IMR-90 (cell line): Measurements from ENCODE around the gene HADHB. TPM values are rescaled to one million over a fixed set of nuclear protein-coding genes. Genes with fewer than 3 reads are reported as not detected.

Experiments used
- ATAC-seq: fragments of 200-7000 bp; cut with Tn5 transposase; 2 replicates; pipeline ENCODE4 v1.9.1; 2020; ENCODE audit warnings: low read depth, mild to moderate bottlenecking, moderate library complexity
- BruUV-seq: library from RNA; stranded (reverse); fragments of 400-500 nt; replicated peaks from 2 replicates; lab custom pipeline; 2021; lab: Mats Ljungman, UMichigan
- CTCF ChIA-PET: fragments of 300-600 bp; formaldehyde crosslinking; extraction: SDS; loops from one replicate; lab custom pipeline; 2021; ENCODE audit warnings: antibody characterized with exemption; lab: Yijun Ruan, JAX
- POLR2A ChIA-PET: fragments of 300-600 bp; sonication (Branson Sonifier 250); formaldehyde crosslinking; loops from one replicate; lab custom pipeline; 2022; ENCODE audit warnings: antibody characterized with exemption; ENCODE audit not compliant: unreplicated experiment; lab: Charles Lee
- DNase-seq: peaks from one replicate; pipeline ENCODE4 v3.0.0; 2013
- H2AFZ ChIP-seq: replicated peaks from 2 replicates; pipeline ENCODE3; 2013; ENCODE audit warnings: low read length, mild to moderate bottlenecking; ENCODE audit not compliant: poor library complexity
- H2AK5ac ChIP-seq: 2 replicates; pipeline ENCODE4 v1.6.1; 2013; ENCODE audit warnings: low read depth, low read length, inconsistent platforms
- H2AK9ac ChIP-seq: replicated peaks from 2 replicates; pipeline ENCODE3; 2013; ENCODE audit warnings: mild to moderate bottlenecking, low read depth, low read length, moderate library complexity; ENCODE audit not compliant: poor library complexity
- H2BK120ac ChIP-seq: 2 replicates; pipeline ENCODE4 v1.6.1; 2013; ENCODE audit warnings: low read depth, low read length, inconsistent platforms
- H2BK15ac ChIP-seq: 3 replicates; pipeline ENCODE4 v1.6.1; 2013; ENCODE audit warnings: low read depth, low read length, inconsistent platforms
- H2BK20ac ChIP-seq: 2 replicates; pipeline ENCODE4 v1.6.1; 2013; ENCODE audit warnings: low read depth, mild to moderate bottlenecking, inconsistent platforms, low read length, moderate library complexity
- H2BK5ac ChIP-seq: 2 replicates; pipeline ENCODE4 v1.6.1; 2013; ENCODE audit warnings: mild to moderate bottlenecking, low read depth, low read length, inconsistent platforms; ENCODE audit not compliant: poor library complexity, severe bottlenecking
- H3K14ac ChIP-seq: replicated peaks from 2 replicates; pipeline ENCODE4 v1.6.1; 2013; ENCODE audit warnings: low read depth, low read length, inconsistent platforms
- H3K18ac ChIP-seq: 2 replicates; pipeline ENCODE4 v1.6.1; 2013; ENCODE audit warnings: low read depth, low read length, control low read depth
- H3K23ac ChIP-seq: 2 replicates; pipeline ENCODE4 v1.6.1; 2013; ENCODE audit warnings: low read depth, low read length, inconsistent platforms
- H3K27ac ChIP-seq: 2 replicates; pipeline ENCODE4 v1.5.1; 2013; ENCODE audit warnings: mild to moderate bottlenecking, control low read depth, low read length; ENCODE audit not compliant: insufficient read depth
- H3K27me3 ChIP-seq: 2 replicates; pipeline ENCODE4 v1.6.1; 2013; ENCODE audit warnings: low read length; ENCODE audit not compliant: control insufficient read depth, insufficient read depth
- H3K36me3 ChIP-seq: 2 replicates; pipeline ENCODE4 v1.6.1; 2013; ENCODE audit warnings: low read length, mixed read lengths; ENCODE audit not compliant: control insufficient read depth, insufficient read depth
- H3K4ac ChIP-seq: 2 replicates; pipeline ENCODE4 v1.6.1; 2013; ENCODE audit warnings: low read depth, low read length, inconsistent platforms
- H3K4me1 ChIP-seq: 2 replicates; pipeline ENCODE4 v1.6.1; 2013; ENCODE audit warnings: low read length, mixed read lengths; ENCODE audit not compliant: control insufficient read depth, insufficient read depth
- H3K4me2 ChIP-seq: 2 replicates; pipeline ENCODE4 v1.6.1; 2013; ENCODE audit warnings: low read depth, mild to moderate bottlenecking, control low read depth, low read length, moderate library complexity
- H3K4me3 ChIP-seq: 2 replicates; pipeline ENCODE4 v1.5.1; 2013; ENCODE audit warnings: low read depth, mild to moderate bottlenecking, control low read depth, low read length, moderate library complexity; ENCODE audit not compliant: insufficient read depth
- H3K56ac ChIP-seq: 2 replicates; pipeline ENCODE4 v1.6.1; 2013; ENCODE audit warnings: low read length, inconsistent platforms; ENCODE audit not compliant: insufficient read depth; ENCODE audit errors: extremely low read depth
- H3K79me1 ChIP-seq, 2 experiments: 2 replicates each; pipeline ENCODE4 v1.6.1; 2013; ENCODE audit warnings: low read length in 2 of 2, inconsistent platforms in 1 of 2, low read depth in 1 of 2
- H3K9ac ChIP-seq: 2 replicates; pipeline ENCODE4 v1.6.1; 2013; ENCODE audit warnings: low read depth, low read length, control low read depth
- H3K9me1 ChIP-seq: 2 replicates; pipeline ENCODE4 v1.6.1; 2013; ENCODE audit warnings: low read length, inconsistent platforms; ENCODE audit not compliant: insufficient read depth
- H3K9me3 ChIP-seq: 2 replicates; pipeline ENCODE4 v1.6.1; 2013; ENCODE audit warnings: low read length; ENCODE audit not compliant: control insufficient read depth, insufficient read depth
- H4K20me1 ChIP-seq: 2 replicates; pipeline ENCODE4 v1.6.1; 2013; ENCODE audit warnings: low read length, inconsistent platforms; ENCODE audit not compliant: insufficient read depth
- H4K5ac ChIP-seq: 2 replicates; pipeline ENCODE4 v1.6.1; 2013; ENCODE audit warnings: mild to moderate bottlenecking, low read depth, low read length, control low read depth
- H4K8ac ChIP-seq, 2 experiments: 2 replicates each; pipeline ENCODE4 v1.6.1; 2013; ENCODE audit warnings: low read depth in 2 of 2, low read length in 2 of 2, control low read depth in 1 of 2, inconsistent platforms in 1 of 2
- H4K91ac ChIP-seq: 2 replicates; pipeline ENCODE4 v1.6.1; 2013; ENCODE audit warnings: low read depth, low read length, inconsistent platforms; ENCODE audit not compliant: insufficient read depth
- FOS ChIP-seq: fragments of 150-350 bp; IDR thresholded peaks from 2 replicates; pipeline ENCODE4 v1.6.1; 2016; ENCODE audit warnings: low read depth, low read length
- MAFK ChIP-seq: IDR thresholded peaks from 2 replicates; pipeline ENCODE4 v1.6.1; 2012; ENCODE audit warnings: low read depth, low read length, improper control_type of control experiment
- NFE2L2 ChIP-seq: fragments of 150-350 bp; IDR thresholded peaks from 2 replicates; pipeline ENCODE4 v1.6.1; 2016; ENCODE audit warnings: low read depth, mild to moderate bottlenecking, low read length
- RAD21 ChIP-seq: IDR thresholded peaks from 2 replicates; pipeline ENCODE4 v1.6.1; 2012; ENCODE audit warnings: low read length, improper control_type of control experiment
- RCOR1 ChIP-seq: IDR thresholded peaks from 2 replicates; pipeline ENCODE4 v1.6.1; 2012; ENCODE audit warnings: mild to moderate bottlenecking, low read length, improper control_type of control experiment; ENCODE audit not compliant: insufficient replicate concordance
- WGBS, 2 experiments: methylation state at CpG; one replicate each; pipeline versions ENCODE4 v1.1.5 to v1.1.7; 2013; ENCODE audit warnings: missing lambda C conversion rate in 2 of 2; ENCODE audit not compliant: insufficient read length in 1 of 2; ENCODE audit errors: extremely low coverage in 2 of 2; 5-methylcytosine and 5-hydroxymethylcytosine counted together
- dilution Hi-C: fragments of 300-500 bp; cut with HindIII; formaldehyde crosslinking; loops from one replicate; pipeline ENCODE4 v1.14.3; 2018; ENCODE audit warnings: low sequenced_read_pairs; ENCODE audit not compliant: unreplicated experiment
- in situ Hi-C: fragments of 300-500 bp; cut with MboI; formaldehyde crosslinking; loops from 3 replicates; pipeline ENCODE4 v1.14.3; 2019; ENCODE audit warnings: low sequenced_read_pairs, inconsistent platforms, mixed read lengths
- intact Hi-C: fragments of 100-400 bp; cut with micrococcal nuclease; formaldehyde crosslinking; loops from 2 replicates; pipeline ENCODE4 v1.10.0; 2022
- polyA plus RNA-seq, 3 experiments: library from polyadenylated mRNA; depleted of rRNA; stranded (reverse); fragments of >200 nt; gene quantifications; 2 replicates each; pipeline ENCODE4 v1.2.3, GENCODE V29; 2012; ENCODE audit warnings: low replicate concordance in 1 of 3
- total RNA-seq: library from RNA; depleted of rRNA; stranded (reverse); fragments of >200 nt; gene quantifications from 2 replicates; pipeline ENCODE4 v1.2.3, GENCODE V29; 2012
- TF ChIP-seq, protein P1 (sequence below): fragments of 150-350 bp; IDR thresholded peaks from 2 replicates; pipeline ENCODE4 v1.6.1; 2016; ENCODE audit warnings: low read depth, mild to moderate bottlenecking, low read length, moderate library complexity, borderline replicate concordance

The HADHB gene
- total and polyA plus RNA-seq, 2 of the 4 experiments (the other 2 are of a cell fraction): 67.9 to 79.8 TPM

DNA sequence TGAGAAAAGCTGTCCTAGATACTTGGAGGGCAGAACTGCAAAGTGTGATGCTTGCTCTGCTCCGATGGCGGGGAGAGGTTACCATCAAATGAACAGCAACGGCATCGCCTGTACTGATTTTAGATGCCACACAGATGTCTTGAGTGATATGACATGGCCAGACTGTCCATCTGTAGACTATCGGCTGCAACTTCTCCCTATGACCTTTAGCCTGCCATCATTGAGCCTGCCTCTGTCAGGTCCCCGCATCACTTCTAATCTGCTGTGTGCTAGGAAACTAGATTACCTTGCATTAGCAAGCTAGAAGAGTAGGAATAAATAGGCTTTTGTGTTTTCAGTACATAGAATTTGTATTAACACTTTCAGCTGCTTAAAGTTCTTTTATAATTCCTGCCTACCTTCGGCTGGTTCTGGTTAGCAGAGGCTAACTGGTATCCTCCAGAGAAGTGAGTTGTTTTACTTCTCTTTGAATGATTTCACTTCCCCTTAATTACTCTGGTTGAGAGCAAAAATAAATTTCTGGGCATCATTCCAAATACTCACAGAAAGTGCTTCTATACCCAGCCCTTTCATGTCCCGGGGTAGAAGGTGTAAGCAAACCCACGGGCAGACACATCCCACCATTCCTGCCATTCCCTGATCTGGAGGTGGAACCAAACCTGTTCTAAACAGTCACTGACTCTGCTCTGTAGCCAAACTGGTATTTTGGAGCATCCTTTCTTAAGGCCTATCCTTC, 47.9 kb upstream of the HADHB start:
- 96% methylated on average over 5 of the region's 9 CpGs; no CpG with 5 or more reads in 1 of the 2 experiments for WGBS, 2 experiments
- Histone ChIP-seq H4K5ac (no peak overlapping the region), H3K4me3 (no peak overlapping the region), H4K20me1 (no peaks in the 10 kb centered on the region), H2BK20ac (no peak overlapping the region), H3K4me2 (no peak overlapping the region), H3K9me1 (no peaks in the 10 kb centered on the region), H3K27me3 (no peaks in the 10 kb centered on the region), H2AFZ (no peak overlapping the region), H3K36me3 (peaks cover 43% of the 10 kb centered on the region), H3K4me1 (no peaks in the 10 kb centered on the region), H2BK5ac (no peak overlapping the region), H3K79me1 (peaks cover 0 to 2% of the 10 kb centered on the region in 2 experiments; a peak in 1 of 4 replicates), H2BK120ac (no peak overlapping the region), H2BK15ac (no peak overlapping the region), H4K8ac (no peak overlapping the region), H3K23ac (no peak overlapping the region), H4K91ac (no peak overlapping the region), H2AK9ac (no peak overlapping the region), H3K18ac (no peak overlapping the region), H3K27ac (no peak overlapping the region), H3K9me3 (no peaks in the 10 kb centered on the region), H3K56ac (no peak overlapping the region), H3K14ac (no peak overlapping the region), H2AK5ac (no peak overlapping the region), H3K4ac (no peak overlapping the region), H3K9ac (no peak overlapping the region)
- in situ Hi-C loops: no loop called here
- ATAC-seq: no peak
- CTCF ChIA-PET: no interaction called here
- POLR2A ChIA-PET: no interaction called here
- no peak for DNase-seq
- intact Hi-C loops: no loop called here
- TF ChIP-seq NFE2L2 (no peak), RCOR1 (no peak), MAFK (no peak), FOS (no peak), RAD21 (no peak)
- TF ChIP-seq, protein P1, sequence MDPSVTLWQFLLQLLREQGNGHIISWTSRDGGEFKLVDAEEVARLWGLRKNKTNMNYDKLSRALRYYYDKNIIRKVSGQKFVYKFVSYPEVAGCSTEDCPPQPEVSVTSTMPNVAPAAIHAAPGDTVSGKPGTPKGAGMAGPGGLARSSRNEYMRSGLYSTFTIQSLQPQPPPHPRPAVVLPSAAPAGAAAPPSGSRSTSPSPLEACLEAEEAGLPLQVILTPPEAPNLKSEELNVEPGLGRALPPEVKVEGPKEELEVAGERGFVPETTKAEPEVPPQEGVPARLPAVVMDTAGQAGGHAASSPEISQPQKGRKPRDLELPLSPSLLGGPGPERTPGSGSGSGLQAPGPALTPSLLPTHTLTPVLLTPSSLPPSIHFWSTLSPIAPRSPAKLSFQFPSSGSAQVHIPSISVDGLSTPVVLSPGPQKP: no peak
- dilution Hi-C loops: no loop called here
- BruUV-seq: no TSS peak
